ENCODE data around the gene SLU7. TPM values are rescaled to one million over a fixed set of nuclear protein-coding genes. Genes with fewer than 3 reads are reported as not detected.

SLU7 gene
- total RNA-seq, 1 donor = 75.6 TPM

DNA sequence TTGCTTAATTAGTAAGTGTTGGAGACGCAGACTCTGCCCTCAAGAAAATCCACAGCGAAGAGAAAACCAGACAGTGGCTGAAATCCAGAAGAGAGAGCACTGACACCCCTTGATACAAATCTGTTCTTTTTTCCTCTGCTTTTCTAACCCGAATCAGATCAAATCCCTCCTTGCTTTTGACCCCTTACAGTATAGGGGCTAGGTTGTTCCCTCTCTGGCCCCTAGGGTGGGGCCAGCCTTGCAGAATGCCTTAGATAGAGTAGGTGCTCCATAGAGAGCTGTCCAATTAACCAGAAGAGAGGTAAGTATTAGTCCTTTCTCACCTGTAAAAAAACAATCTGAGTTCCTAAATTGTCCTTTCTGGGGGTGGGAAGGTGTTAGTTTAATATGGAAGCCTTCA is 58.6 kb downstream of the SLU7 start:
- Histone ChIP-seq H3K27ac (ENCODE audit: low read depth, low read length) (no peak overlapping the region), H3K4me2 (ENCODE audit: insufficient read depth, low read length) (no peak overlapping the region), H3K4me3 (ENCODE audit: insufficient read depth, low read length) (no peak overlapping the region), H3K36me3 (ENCODE audit: insufficient read depth, low read length) (no peaks in the 10 kb centered on the region), H3K27me3 (ENCODE audit: insufficient read depth, low read length) (no peaks in the 10 kb centered on the region), H3K79me2 (ENCODE audit: insufficient read depth, low read length) (no peaks in the 10 kb centered on the region), H3K4me1 (ENCODE audit: insufficient read depth, low read length) (no peaks in the 10 kb centered on the region), H4K20me1 (ENCODE audit: insufficient read depth, low read length) (no peaks in the 10 kb centered on the region), H3K9me3 (ENCODE audit: low read depth, low read length) (no peaks in the 10 kb centered on the region), H2AFZ (ENCODE audit: low read length) (peak overlapping the region; percentile 58)
- no peak for DNase-seq (ENCODE audit: insufficient read length, low spot score, missing footprints)
- TF ChIP-seq, protein P1, sequence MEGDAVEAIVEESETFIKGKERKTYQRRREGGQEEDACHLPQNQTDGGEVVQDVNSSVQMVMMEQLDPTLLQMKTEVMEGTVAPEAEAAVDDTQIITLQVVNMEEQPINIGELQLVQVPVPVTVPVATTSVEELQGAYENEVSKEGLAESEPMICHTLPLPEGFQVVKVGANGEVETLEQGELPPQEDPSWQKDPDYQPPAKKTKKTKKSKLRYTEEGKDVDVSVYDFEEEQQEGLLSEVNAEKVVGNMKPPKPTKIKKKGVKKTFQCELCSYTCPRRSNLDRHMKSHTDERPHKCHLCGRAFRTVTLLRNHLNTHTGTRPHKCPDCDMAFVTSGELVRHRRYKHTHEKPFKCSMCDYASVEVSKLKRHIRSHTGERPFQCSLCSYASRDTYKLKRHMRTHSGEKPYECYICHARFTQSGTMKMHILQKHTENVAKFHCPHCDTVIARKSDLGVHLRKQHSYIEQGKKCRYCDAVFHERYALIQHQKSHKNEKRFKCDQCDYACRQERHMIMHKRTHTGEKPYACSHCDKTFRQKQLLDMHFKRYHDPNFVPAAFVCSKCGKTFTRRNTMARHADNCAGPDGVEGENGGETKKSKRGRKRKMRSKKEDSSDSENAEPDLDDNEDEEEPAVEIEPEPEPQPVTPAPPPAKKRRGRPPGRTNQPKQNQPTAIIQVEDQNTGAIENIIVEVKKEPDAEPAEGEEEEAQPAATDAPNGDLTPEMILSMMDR (IDR thresholded peaks at IDR 0.05; ENCODE audit: extremely low read depth, low read depth, low read length) = no peak

DNA sequence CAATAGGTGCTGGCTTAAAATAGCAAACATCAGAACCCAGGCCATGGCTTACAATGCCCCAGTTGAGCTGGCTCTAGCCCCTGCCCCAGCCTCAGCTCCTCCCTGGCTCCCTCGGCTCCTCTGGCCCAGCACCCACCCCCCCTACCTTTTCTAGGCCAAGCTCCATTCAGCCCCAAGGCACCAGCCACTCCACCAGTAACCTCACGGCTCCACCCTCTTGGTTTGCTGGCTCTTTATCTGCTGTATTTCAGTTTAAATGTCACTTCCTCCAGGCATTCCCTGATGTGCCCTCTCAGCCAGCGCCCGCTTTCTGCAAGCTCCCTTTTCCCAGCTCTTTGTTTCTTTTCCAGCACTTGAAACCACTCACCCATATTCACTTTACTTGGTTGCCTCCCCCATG is 59.1 kb downstream of the SLU7 start:
- DNase-seq (ENCODE audit: insufficient read length, low spot score, missing footprints) = no peak
- H3K4me1 ChIP-seq (ENCODE audit: insufficient read depth, low read length) = no peaks in the 10 kb centered on the region
- no peaks in the 10 kb centered on the region for H3K79me2 ChIP-seq (ENCODE audit: insufficient read depth, low read length)
- H2AFZ ChIP-seq (ENCODE audit: low read length) = peak overlapping the region; percentile 58
- H3K4me2 ChIP-seq (ENCODE audit: insufficient read depth, low read length) = no peak overlapping the region
- H3K27me3 ChIP-seq (ENCODE audit: insufficient read depth, low read length) = no peaks in the 10 kb centered on the region
- TF ChIP-seq, protein P1 (IDR thresholded peaks at IDR 0.05; ENCODE audit: extremely low read depth, low read depth, low read length) = no peak
- H4K20me1 ChIP-seq (ENCODE audit: insufficient read depth, low read length) = no peaks in the 10 kb centered on the region
- H3K36me3 ChIP-seq (ENCODE audit: insufficient read depth, low read length) = no peaks in the 10 kb centered on the region
- H3K9me3 ChIP-seq (ENCODE audit: low read depth, low read length) = no peaks in the 10 kb centered on the region
- H3K27ac ChIP-seq (ENCODE audit: low read depth, low read length) = no peak overlapping the region
- no peak overlapping the region for H3K4me3 ChIP-seq (ENCODE audit: insufficient read depth, low read length)

DNA sequence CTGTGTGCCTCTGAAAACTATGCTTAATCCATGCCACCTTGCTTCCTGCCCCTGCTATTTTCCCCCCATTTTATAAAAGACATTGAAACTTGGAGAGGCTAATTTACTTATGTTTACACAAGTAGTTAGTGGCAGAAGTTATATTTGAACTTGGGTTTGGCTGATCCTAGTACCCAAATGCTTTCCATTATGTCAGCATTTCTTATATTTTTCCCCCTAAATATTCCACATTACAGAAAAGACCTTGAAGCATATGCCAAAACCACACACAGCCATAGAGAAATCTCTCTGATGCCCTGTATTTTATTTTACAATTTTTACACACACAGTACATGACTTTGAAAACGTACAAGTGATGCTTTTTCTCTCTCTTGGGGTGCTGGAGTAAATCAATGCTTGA is 59.6 kb downstream of the SLU7 start:
- H3K27ac ChIP-seq (ENCODE audit: low read depth, low read length) = no peak overlapping the region
- no peaks in the 10 kb centered on the region for H3K79me2 ChIP-seq (ENCODE audit: insufficient read depth, low read length)
- H3K36me3 ChIP-seq (ENCODE audit: insufficient read depth, low read length) = no peaks in the 10 kb centered on the region
- H2AFZ ChIP-seq (ENCODE audit: low read length) = no peak overlapping the region
- H3K4me3 ChIP-seq (ENCODE audit: insufficient read depth, low read length) = no peak overlapping the region
- no peaks in the 10 kb centered on the region for H4K20me1 ChIP-seq (ENCODE audit: insufficient read depth, low read length)
- H3K9me3 ChIP-seq (ENCODE audit: low read depth, low read length) = no peaks in the 10 kb centered on the region
- TF ChIP-seq, protein P1 (IDR thresholded peaks at IDR 0.05; ENCODE audit: extremely low read depth, low read depth, low read length) = no peak
- no peaks in the 10 kb centered on the region for H3K4me1 ChIP-seq (ENCODE audit: insufficient read depth, low read length)
- no peak overlapping the region for H3K4me2 ChIP-seq (ENCODE audit: insufficient read depth, low read length)
- DNase-seq (ENCODE audit: insufficient read length, low spot score, missing footprints) = no peak
- no peaks in the 10 kb centered on the region for H3K27me3 ChIP-seq (ENCODE audit: insufficient read depth, low read length)

DNA sequence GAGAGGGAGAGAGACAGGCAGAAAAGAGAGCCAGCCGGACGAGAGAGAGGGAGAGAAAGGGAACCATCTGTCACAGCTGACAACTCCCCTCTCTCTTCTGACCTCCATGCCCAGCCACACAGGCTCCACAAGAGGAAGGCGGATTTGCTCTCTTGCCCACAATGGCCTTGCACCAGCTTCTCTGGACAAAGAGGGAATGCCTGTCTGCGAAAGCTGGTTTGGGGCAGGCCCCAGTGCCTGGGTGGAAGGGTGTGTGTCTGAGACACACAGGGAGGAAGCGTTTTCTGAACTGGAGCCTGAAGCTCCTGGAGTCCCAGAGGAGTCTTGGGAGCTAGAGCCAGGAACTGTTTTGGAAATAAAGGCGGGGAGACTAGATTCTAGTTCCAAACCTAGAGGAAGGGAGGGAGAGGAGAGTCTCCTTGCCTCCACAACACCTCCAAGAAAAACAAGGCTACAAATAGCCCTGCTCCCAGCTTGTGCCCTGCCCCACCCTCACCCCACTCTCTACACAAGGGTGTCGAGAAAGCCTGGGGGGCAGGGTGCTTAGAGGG is 60.9 kb downstream of the SLU7 start:
- Histone ChIP-seq H2AFZ (ENCODE audit: low read length) (peak overlapping the region; percentile 90), H3K4me2 (ENCODE audit: insufficient read depth, low read length) (peak overlapping the region; percentile 37), H3K4me1 (ENCODE audit: insufficient read depth, low read length) (no peaks in the 10 kb centered on the region), H3K27ac (ENCODE audit: low read depth, low read length) (no peak overlapping the region), H3K27me3 (ENCODE audit: insufficient read depth, low read length) (no peaks in the 10 kb centered on the region), H4K20me1 (ENCODE audit: insufficient read depth, low read length) (no peaks in the 10 kb centered on the region), H3K9me3 (ENCODE audit: low read depth, low read length) (no peaks in the 10 kb centered on the region), H3K79me2 (ENCODE audit: insufficient read depth, low read length) (no peaks in the 10 kb centered on the region), H3K4me3 (ENCODE audit: insufficient read depth, low read length) (no peak overlapping the region), H3K36me3 (ENCODE audit: insufficient read depth, low read length) (no peaks in the 10 kb centered on the region)
- TF ChIP-seq, protein P1 (IDR thresholded peaks at IDR 0.05; ENCODE audit: extremely low read depth, low read depth, low read length) = no peak
- peak; percentile 78 for DNase-seq (ENCODE audit: insufficient read length, low spot score, missing footprints)
